Activated CD4-positive, alpha-beta T cell treated with anti-CD3 and anti-CD28 coated beads, Interleukin-2, amount 50 U/mL, for 1 hour (primary cell): ENCODE results near the gene CCDC33.

Experiments
- DNase-seq: peaks from one replicate; pipeline ENCODE4 v3.0.0-alpha.2; 2020

Gene CCDC33

GRCh38 chr15:74261041-74261440 is 24.9 kb downstream of the CCDC33 start:
- no peak for DNase-seq

- DNase-seq, result no peak
Observed at GRCh38 chr15:74261685-74262084, 25.6 kb downstream of the CCDC33 start.

GRCh38 chr15:74262151-74262550 is 26.0 kb downstream of the CCDC33 start:
- no peak for DNase-seq

GRCh38 chr15:74262625-74263024 is 26.5 kb downstream of the CCDC33 start:
- DNase-seq, result no peak

- DNase-seq, result no peak
Observed at GRCh38 chr15:74263466-74263865, 27.3 kb downstream of the CCDC33 start.

GRCh38 chr15:74264081-74264501 is 28.0 kb downstream of the CCDC33 start:
- DNase-seq, result no peak

- DNase-seq, result no peak
Observed at GRCh38 chr15:74265046-74265639, 29.0 kb downstream of the CCDC33 start.

- DNase-seq, result no peak
Observed at GRCh38 chr15:74268020-74268419, 31.9 kb downstream of the CCDC33 start.

- no peak for DNase-seq
Observed at GRCh38 chr15:74269362-74270035, 33.4 kb downstream of the CCDC33 start.

GRCh38 chr15:74270155-74270554 is 34.0 kb downstream of the CCDC33 start:
- DNase-seq, result no peak

- no peak for DNase-seq
Observed at GRCh38 chr15:74270854-74271520, 34.9 kb downstream of the CCDC33 start.

GRCh38 chr15:74272812-74273211 is 36.7 kb downstream of the CCDC33 start:
- no peak for DNase-seq

GRCh38 chr15:74274470-74275038 is 38.4 kb downstream of the CCDC33 start:
- no peak for DNase-seq

GRCh38 chr15:74275957-74276356 is 39.8 kb downstream of the CCDC33 start:
- no peak for DNase-seq

GRCh38 chr15:74276560-74276959 is 40.4 kb downstream of the CCDC33 start:
- DNase-seq, result no peak

GRCh38 chr15:74277242-74277810 is 41.2 kb downstream of the CCDC33 start:
- DNase-seq, result no peak

GRCh38 chr15:74278207-74278606 is 42.1 kb downstream of the CCDC33 start:
- no peak for DNase-seq

GRCh38 chr15:74281147-74282133 is 45.3 kb downstream of the CCDC33 start:
- DNase-seq, result no peak

- no peak for DNase-seq
Observed at GRCh38 chr15:74283368-74283767, 47.2 kb downstream of the CCDC33 start.

GRCh38 chr15:74289671-74290070 is 53.5 kb downstream of the CCDC33 start:
- DNase-seq, result no peak

- no peak for DNase-seq
Observed at GRCh38 chr15:74290645-74291044, 54.5 kb downstream of the CCDC33 start.
